OCI-LY7 (cell line): Measurements from ENCODE around the gene UBE2N. TPM values are rescaled to one million over a fixed set of nuclear protein-coding genes. Genes with fewer than 3 reads are reported as not detected.

Experiments used
- BruUV-seq: library from RNA; stranded (reverse); fragments of 400-500 nt; replicated peaks from 2 replicates; lab custom pipeline; 2021; lab: Mats Ljungman, UMichigan
- CTCF ChIA-PET: fragments of 300-600 bp; sonication (Branson Sonifier 250); formaldehyde crosslinking; loops from one replicate; lab custom pipeline; 2022; ENCODE audit warnings: antibody characterized with exemption; ENCODE audit not compliant: unreplicated experiment; lab: Charles Lee
- POLR2A ChIA-PET: fragments of 300-600 bp; sonication (Branson Sonifier 250); formaldehyde crosslinking; loops from one replicate; lab custom pipeline; 2022; ENCODE audit warnings: antibody characterized with exemption; lab: Charles Lee
- DNase-seq: peaks from one replicate; pipeline ENCODE4 v3.0.0-alpha.2; 2015; ENCODE audit warnings: low spot score
- H2AFZ ChIP-seq: fragments of 200-600 bp; sonication (generic), shearing (Covaris generic); 2 replicates; pipeline ENCODE4 v1.6.1; 2014; ENCODE audit warnings: mild to moderate bottlenecking, antibody characterized with exemption, low read length, moderate library complexity
- H3K27ac ChIP-seq: fragments of 200-600 bp; sonication (generic); 2 replicates; pipeline ENCODE4 v1.5.1; 2014; ENCODE audit warnings: mixed run types, low read depth, mild to moderate bottlenecking, moderate library complexity, low read length, inconsistent platforms; ENCODE audit not compliant: poor library complexity, severe bottlenecking
- H3K36me3 ChIP-seq: fragments of 200-600 bp; sonication (generic); 2 replicates; pipeline ENCODE4 v1.6.1; 2014; ENCODE audit warnings: mild to moderate bottlenecking, antibody characterized with exemption, low read length, moderate library complexity, mixed read lengths; ENCODE audit not compliant: insufficient read depth
- H3K4me1 ChIP-seq: fragments of 200-600 bp; sonication (generic); 2 replicates; pipeline ENCODE4 v1.5.1; 2014; ENCODE audit warnings: mild to moderate bottlenecking, low read length; ENCODE audit not compliant: insufficient read depth, poor library complexity, severe bottlenecking
- H3K4me2 ChIP-seq: fragments of 200-600 bp; sonication (generic); 2 replicates; pipeline ENCODE4 v1.6.1; 2014; ENCODE audit warnings: mild to moderate bottlenecking, low read length
- H3K4me3 ChIP-seq: fragments of 200-600 bp; sonication (generic); 2 replicates; pipeline ENCODE4 v1.5.1; 2014; ENCODE audit warnings: mild to moderate bottlenecking, low read depth, low read length; ENCODE audit not compliant: poor library complexity, severe bottlenecking
- H3K79me2 ChIP-seq: fragments of 200-600 bp; sonication (generic); 2 replicates; pipeline ENCODE4 v1.6.1; 2016; ENCODE audit warnings: low read depth, mild to moderate bottlenecking, low read length, moderate library complexity, mixed read lengths; ENCODE audit not compliant: insufficient read depth
- H3K9me2 ChIP-seq: fragments of 200-600 bp; sonication (generic); 2 replicates; pipeline ENCODE4 v1.6.1; 2016; ENCODE audit warnings: mild to moderate bottlenecking, low read length, mixed read lengths; ENCODE audit not compliant: insufficient read depth
- H3K9me3 ChIP-seq: fragments of 200-600 bp; sonication (generic); 2 replicates; pipeline ENCODE4 v1.6.1; 2014; ENCODE audit warnings: mild to moderate bottlenecking, mixed run types, low read length, mixed read lengths
- H4K20me1 ChIP-seq: fragments of 200-600 bp; sonication (generic); 2 replicates; pipeline ENCODE4 v1.6.1; 2014; ENCODE audit warnings: mild to moderate bottlenecking, antibody characterized with exemption, low read length, moderate library complexity, mixed read lengths; ENCODE audit not compliant: insufficient read depth
- EZH2phosphoT487 ChIP-seq: fragments of 200-600 bp; sonication (generic); IDR thresholded peaks from 2 replicates; pipeline ENCODE4 v1.6.1; 2018; ENCODE audit warnings: low read depth, borderline replicate concordance, mild to moderate bottlenecking, mixed run types, antibody characterized with exemption, low read length, moderate library complexity, mixed read lengths
- intact Hi-C: fragments of 100-400 bp; cut with micrococcal nuclease; formaldehyde crosslinking; loops from one replicate; pipeline ENCODE4 v1.10.0; 2022; ENCODE audit not compliant: unreplicated experiment
- total RNA-seq, 2 experiments: library from RNA; depleted of rRNA in 1 of 2; stranded (reverse); fragments of >200 nt in 1 of 2; shearing (Covaris generic) in 1 of 2; gene quantifications; 2 replicates each; pipeline ENCODE4 v1.2.3, GENCODE V29; 2014 to 2022
- TF ChIP-seq, protein P1 (sequence below): fragments of 200-600 bp; sonication (generic); conservative IDR thresholded peaks from 2 replicates; pipeline ENCODE4 v1.5.1; 2014; ENCODE audit warnings: mild to moderate bottlenecking, antibody characterized with exemption, low read length, moderate library complexity, mixed read lengths

The UBE2N gene
- total RNA-seq, 2 experiments from 2014 or later, result 153 to 214 TPM

DNA sequence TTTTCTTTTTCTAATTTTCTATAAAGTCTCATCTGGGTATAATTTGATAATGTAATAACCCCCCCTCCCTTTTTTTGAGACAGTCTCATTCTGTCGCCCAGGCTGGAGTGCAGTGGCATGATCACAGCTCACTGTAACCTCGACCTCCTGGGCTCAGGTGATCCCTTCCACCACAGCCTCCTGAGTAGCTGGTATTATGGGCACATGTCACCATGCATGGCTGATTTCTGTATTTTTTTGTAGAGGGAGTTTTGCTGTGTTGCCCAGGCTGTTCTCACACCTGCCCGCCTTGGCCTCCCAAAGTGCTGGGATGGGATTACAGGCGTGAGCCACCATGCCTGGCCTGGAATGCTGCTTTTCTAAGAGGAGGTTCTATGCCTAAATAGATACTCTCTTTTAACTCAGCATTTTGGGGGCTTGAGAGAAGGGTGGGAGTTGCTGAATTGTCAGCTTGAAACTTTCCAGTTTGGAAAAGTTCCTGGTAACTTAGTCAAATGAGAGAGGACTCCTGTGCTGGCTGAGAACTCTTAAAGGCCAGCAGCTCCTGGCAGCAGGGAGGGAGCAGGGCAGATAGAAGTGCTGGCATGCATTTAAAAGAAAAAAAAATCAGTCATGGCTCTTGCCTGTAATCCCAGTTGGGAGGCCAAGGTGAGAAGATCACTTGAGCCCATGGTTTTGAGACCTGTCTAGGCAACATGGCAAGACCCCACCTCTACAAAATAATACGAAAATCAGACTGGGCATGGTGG lies 51.0 kb downstream of the UBE2N start:
- Histone ChIP-seq H3K79me2 (peaks cover 42% of the 10 kb centered on the region; the same call in 1 of the 2 replicates), H3K4me1 (peaks cover 29% of the 10 kb centered on the region), H3K27ac (no peak overlapping the region), H4K20me1 (0 out of 2 replicates have a peak, but pooled peaks cover 5% of the 10 kb centered on the region), H3K9me3 (no peaks in the 10 kb centered on the region), H3K4me3 (no peak overlapping the region), H3K4me2 (peak overlapping the region; percentile 32), H3K36me3 (peaks cover 18% of the 10 kb centered on the region), H2AFZ (no peak overlapping the region), H3K9me2 (no peaks in the 10 kb centered on the region)
- ChIA-PET CTCF (interaction anchor here (1.7 kb wide), 1 partner anchor 10 kb away, joined by 6 read pairs; no protein-coding TSS in a partner anchor), POLR2A (interaction anchor here (0.6 to 1.4 kb wide), 4 partner anchors 9 to 1218 kb away, joined by 3 to 10 read pairs (median 4); no protein-coding TSS in a partner anchor)
- no TSS peak for BruUV-seq
- DNase-seq, result peak; percentile 28
- intact Hi-C loops, result no loop called here
- TF ChIP-seq, protein P1, sequence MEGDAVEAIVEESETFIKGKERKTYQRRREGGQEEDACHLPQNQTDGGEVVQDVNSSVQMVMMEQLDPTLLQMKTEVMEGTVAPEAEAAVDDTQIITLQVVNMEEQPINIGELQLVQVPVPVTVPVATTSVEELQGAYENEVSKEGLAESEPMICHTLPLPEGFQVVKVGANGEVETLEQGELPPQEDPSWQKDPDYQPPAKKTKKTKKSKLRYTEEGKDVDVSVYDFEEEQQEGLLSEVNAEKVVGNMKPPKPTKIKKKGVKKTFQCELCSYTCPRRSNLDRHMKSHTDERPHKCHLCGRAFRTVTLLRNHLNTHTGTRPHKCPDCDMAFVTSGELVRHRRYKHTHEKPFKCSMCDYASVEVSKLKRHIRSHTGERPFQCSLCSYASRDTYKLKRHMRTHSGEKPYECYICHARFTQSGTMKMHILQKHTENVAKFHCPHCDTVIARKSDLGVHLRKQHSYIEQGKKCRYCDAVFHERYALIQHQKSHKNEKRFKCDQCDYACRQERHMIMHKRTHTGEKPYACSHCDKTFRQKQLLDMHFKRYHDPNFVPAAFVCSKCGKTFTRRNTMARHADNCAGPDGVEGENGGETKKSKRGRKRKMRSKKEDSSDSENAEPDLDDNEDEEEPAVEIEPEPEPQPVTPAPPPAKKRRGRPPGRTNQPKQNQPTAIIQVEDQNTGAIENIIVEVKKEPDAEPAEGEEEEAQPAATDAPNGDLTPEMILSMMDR, result no peak
- no peak for TF ChIP-seq EZH2phosphoT487

DNA sequence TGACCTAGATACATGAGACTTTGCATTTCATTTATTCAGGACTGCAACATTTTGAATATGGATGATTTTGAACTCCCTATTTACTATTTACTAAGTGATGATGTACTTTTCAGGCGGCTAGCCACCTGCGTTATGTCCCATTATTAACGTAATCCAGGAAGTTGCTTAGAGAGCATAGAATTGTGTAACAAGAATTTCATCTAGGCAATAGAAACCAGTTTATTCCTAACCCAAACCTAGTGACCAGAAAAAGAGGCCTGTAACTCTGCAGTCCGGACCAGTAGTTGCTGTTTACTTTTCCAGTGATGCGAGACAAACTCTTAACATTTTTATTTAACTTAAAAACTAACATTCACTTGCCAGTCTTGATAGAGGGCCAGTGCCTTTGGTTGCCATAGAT lies 51.7 kb downstream of the UBE2N start:
- no peak for TF ChIP-seq EZH2phosphoT487
- TF ChIP-seq, protein P1, result no peak
- intact Hi-C loops, result no loop called here
- Histone ChIP-seq H4K20me1 (0 out of 2 replicates have a peak, but pooled peaks cover 5% of the 10 kb centered on the region), H3K4me3 (no peak overlapping the region), H3K79me2 (peaks cover 49% of the 10 kb centered on the region; the same call in 1 of the 2 replicates), H2AFZ (no peak overlapping the region), H3K9me3 (no peaks in the 10 kb centered on the region), H3K4me2 (peak overlapping the region; percentile 32; the same call in 1 of the 2 replicates), H3K27ac (no peak overlapping the region), H3K36me3 (peaks cover 23% of the 10 kb centered on the region), H3K4me1 (peaks cover 29% of the 10 kb centered on the region), H3K9me2 (no peaks in the 10 kb centered on the region)
- BruUV-seq, result no TSS peak
- CTCF ChIA-PET, result interaction anchor here (1.7 kb wide), 1 partner anchor 9 kb away, joined by 6 read pairs; no protein-coding TSS in a partner anchor
- POLR2A ChIA-PET, result interaction anchor here (1.0 kb wide), 1 partner anchor 402 kb away, joined by 3 read pairs; no protein-coding TSS in a partner anchor
- no peak for DNase-seq
